ENCODE results near the gene CASP3.

Gene CASP3

GRCh38 chr4:184675018-184675417 is 25.8 kb upstream of the CASP3 start:
- in situ Hi-C loops (cut with HindIII; ENCODE audit: low sequenced_read_pairs) = no loop called here
- TF ChIP-seq CTCF (IDR thresholded peaks at IDR 0.05; ENCODE audit: low read depth, low read length) = no peak
- no peak overlapping the region for H3K4me3 ChIP-seq (ENCODE audit: low read depth, low read length)
- DNase-seq (ENCODE audit: low read depth, low spot score) = no peak

- in situ Hi-C loops (cut with HindIII; ENCODE audit: low sequenced_read_pairs) = no loop called here
- TF ChIP-seq CTCF (IDR thresholded peaks at IDR 0.05; ENCODE audit: low read depth, low read length) = no peak
- no peak for DNase-seq (ENCODE audit: low read depth, low spot score)
Observed at GRCh38 chr4:184674011-184674410, 24.8 kb upstream of the CASP3 start.

GRCh38 chr4:184672741-184673140 is 23.5 kb upstream of the CASP3 start:
- no peak for DNase-seq (ENCODE audit: low read depth, low spot score)
- H3K4me3 ChIP-seq (ENCODE audit: low read depth, low read length) = no peak overlapping the region
- in situ Hi-C loops (cut with HindIII; ENCODE audit: low sequenced_read_pairs) = no loop called here
- TF ChIP-seq CTCF (IDR thresholded peaks at IDR 0.05; ENCODE audit: low read depth, low read length) = no peak

More at GRCh38 chr4:184674011-184674410, 24.8 kb upstream of the CASP3 start:
- H3K4me3 ChIP-seq (ENCODE audit: low read depth, low read length) = no peak overlapping the region

GRCh38 chr4:184671101-184671500 is 21.9 kb upstream of the CASP3 start:
- no peak overlapping the region for H3K4me3 ChIP-seq (ENCODE audit: low read depth, low read length)
- no peak for TF ChIP-seq CTCF (IDR thresholded peaks at IDR 0.05; ENCODE audit: low read depth, low read length)
- in situ Hi-C loops (cut with HindIII; ENCODE audit: low sequenced_read_pairs) = no loop called here
- DNase-seq (ENCODE audit: low read depth, low spot score) = no peak

- peak; percentile 45 for DNase-seq (ENCODE audit: low read depth, low spot score)
- TF ChIP-seq CTCF (IDR thresholded peaks at IDR 0.05; ENCODE audit: low read depth, low read length) = no peak
- in situ Hi-C loops (cut with HindIII; ENCODE audit: low sequenced_read_pairs) = no loop called here
- H3K4me3 ChIP-seq (ENCODE audit: low read depth, low read length) = no peak overlapping the region
Observed at GRCh38 chr4:184669251-184669650, 20.0 kb upstream of the CASP3 start.

GRCh38 chr4:184668511-184669114 is 19.4 kb upstream of the CASP3 start:
- in situ Hi-C loops (cut with HindIII; ENCODE audit: low sequenced_read_pairs) = no loop called here
- no peak for DNase-seq (ENCODE audit: low read depth, low spot score)

More at GRCh38 chr4:184668511-184669114, 19.4 kb upstream of the CASP3 start:
- TF ChIP-seq CTCF (IDR thresholded peaks at IDR 0.05; ENCODE audit: low read depth, low read length) = no peak
- H3K4me3 ChIP-seq (ENCODE audit: low read depth, low read length) = no peak overlapping the region

Measured in astrocyte of the spinal cord (primary cell).